HEK293 (cell line): ENCODE results near the gene BCL11A.

Experiments used
- CTCF ChIA-PET: fragments of 350-600 bp; formaldehyde crosslinking; extraction: SDS; loops from one replicate; lab custom pipeline; 2021; ENCODE audit warnings: antibody characterized with exemption; lab: Yijun Ruan, JAX
- POLR2A ChIA-PET: fragments of 300-600 bp; formaldehyde crosslinking; extraction: SDS; loops from one replicate; lab custom pipeline; 2020; ENCODE audit warnings: antibody characterized with exemption, inconsistent platforms; lab: Yijun Ruan, JAX
- H3K27ac ChIP-seq: fragments of 200-500 bp; sonication (Bioruptor generic); 2 replicates; pipeline ENCODE4 v1.5.1; 2014; ENCODE audit warnings: low read depth, low read length, control low read depth, inconsistent platforms; ENCODE audit errors: extremely low read depth
- H3K36me3 ChIP-seq, 2 experiments: fragments of 200-500 bp in 1 of 2; sonication (Bioruptor generic) in 1 of 2; 1 replicate in 1 of 2; 2 replicates in 1 of 2; pipeline ENCODE4 v1.5.1; 2014 to 2017; ENCODE audit warnings: inconsistent platforms in 2 of 2, low read length in 2 of 2; ENCODE audit not compliant: control insufficient read depth in 2 of 2, insufficient read depth in 1 of 2
- H3K4me1 ChIP-seq: fragments of 200-500 bp; sonication (Bioruptor generic); 2 replicates; pipeline ENCODE4 v1.5.1; 2014; ENCODE audit warnings: mild to moderate bottlenecking, low read length, inconsistent platforms; ENCODE audit not compliant: control insufficient read depth, insufficient read depth
- H3K4me3 ChIP-seq: 2 replicates; pipeline ENCODE4 v1.5.1; 2011; ENCODE audit warnings: low read depth, mild to moderate bottlenecking, control low read depth, low read length, moderate library complexity
- H3K9me3 ChIP-seq: fragments of 200-500 bp; sonication (Bioruptor generic); 2 replicates; pipeline ENCODE4 v1.5.1; 2014; ENCODE audit warnings: low read depth, low read length, inconsistent platforms; ENCODE audit not compliant: control insufficient read depth, insufficient read depth
- FEZF1 ChIP-seq: fragments of 450-650 bp; formaldehyde crosslinking; IDR thresholded peaks from 2 replicates; pipeline ENCODE4 v1.5.1; 2016; ENCODE audit warnings: missing biosample characterization, missing genetic modification characterization
- HOXA7 ChIP-seq: sonication (generic); formaldehyde crosslinking; IDR thresholded peaks from 2 replicates; pipeline ENCODE4 v1.8.1; 2022; ENCODE audit warnings: missing genetic modification reagents, borderline replicate concordance
- HOXC10 ChIP-seq: sonication (generic); formaldehyde crosslinking; IDR thresholded peaks from 2 replicates; pipeline ENCODE4 v1.8.1; 2023; ENCODE audit warnings: mild to moderate bottlenecking, missing genetic modification reagents
- KLF17 ChIP-seq: fragments of 450-650 bp; formaldehyde crosslinking; IDR thresholded peaks from 2 replicates; pipeline ENCODE4 v1.5.1; 2016; ENCODE audit warnings: missing biosample characterization, missing genetic modification characterization
- KLF9 ChIP-seq: fragments of 450-650 bp; formaldehyde crosslinking; IDR thresholded peaks from 2 replicates; pipeline ENCODE4 v1.5.1; 2016; ENCODE audit warnings: missing biosample characterization, missing genetic modification characterization, low read depth
- OVOL3 ChIP-seq: fragments of 450-650 bp; formaldehyde crosslinking; IDR thresholded peaks from 2 replicates; pipeline ENCODE4 v1.5.1; 2016; ENCODE audit warnings: missing biosample characterization, missing genetic modification characterization
- SALL2 ChIP-seq: fragments of 450-650 bp; formaldehyde crosslinking; IDR thresholded peaks from 2 replicates; pipeline ENCODE4 v1.5.0; 2017; ENCODE audit warnings: missing biosample characterization, mild to moderate bottlenecking, missing genetic modification characterization, borderline replicate concordance
- SETDB1 ChIP-seq: IDR thresholded peaks from one replicate; pipeline ENCODE4 v1.6.1; 2017; ENCODE audit warnings: mild to moderate bottlenecking, low read length, moderate library complexity, mixed read lengths; ENCODE audit not compliant: insufficient read length
- SP2 ChIP-seq: fragments of 450-650 bp; formaldehyde crosslinking; IDR thresholded peaks from 2 replicates; pipeline ENCODE4 v1.5.1; 2016; ENCODE audit warnings: missing biosample characterization, missing genetic modification characterization
- YY1 ChIP-seq: fragments of 450-650 bp; formaldehyde crosslinking; IDR thresholded peaks from 2 replicates; pipeline ENCODE4 v1.5.1; 2018; ENCODE audit warnings: missing biosample characterization, missing genetic modification characterization
- ZBTB7A ChIP-seq: fragments of 450-650 bp; formaldehyde crosslinking; IDR thresholded peaks from 2 replicates; pipeline ENCODE4 v1.5.1; 2016; ENCODE audit warnings: low read depth, missing biosample characterization, missing genetic modification characterization
- ZNF132 ChIP-seq: fragments of 450-650 bp; formaldehyde crosslinking; IDR thresholded peaks from 2 replicates; pipeline ENCODE4 v1.5.1; 2017; ENCODE audit warnings: missing biosample characterization, missing genetic modification characterization, borderline replicate concordance
- ZNF174 ChIP-seq: fragments of 450-650 bp; formaldehyde crosslinking; IDR thresholded peaks from 2 replicates; pipeline ENCODE4 v1.5.0; 2017; ENCODE audit warnings: missing biosample characterization, mild to moderate bottlenecking, missing genetic modification characterization
- ZNF175 ChIP-seq: fragments of 450-650 bp; formaldehyde crosslinking; IDR thresholded peaks from 2 replicates; pipeline ENCODE4 v1.5.1; 2016; ENCODE audit warnings: missing biosample characterization, missing genetic modification characterization
- ZNF2 ChIP-seq: fragments of 450-650 bp; formaldehyde crosslinking; IDR thresholded peaks from 2 replicates; pipeline ENCODE4 v1.5.1; 2016; ENCODE audit warnings: missing biosample characterization, missing genetic modification characterization
- ZNF223 ChIP-seq: fragments of 450-650 bp; formaldehyde crosslinking; IDR thresholded peaks from 2 replicates; pipeline ENCODE4 v1.5.1; 2016; ENCODE audit warnings: missing biosample characterization, missing genetic modification characterization
- ZNF26 ChIP-seq: fragments of 450-650 bp; formaldehyde crosslinking; IDR thresholded peaks from 2 replicates; pipeline ENCODE4 v1.5.1; 2016; ENCODE audit warnings: missing biosample characterization, missing genetic modification characterization
- ZNF398 ChIP-seq: fragments of 450-650 bp; formaldehyde crosslinking; IDR thresholded peaks from 2 replicates; pipeline ENCODE4 v1.5.1; 2017; ENCODE audit warnings: missing biosample characterization, missing genetic modification characterization
- ZNF416 ChIP-seq: fragments of 450-650 bp; formaldehyde crosslinking; IDR thresholded peaks from 2 replicates; pipeline ENCODE4 v1.5.1; 2016; ENCODE audit warnings: missing biosample characterization, missing genetic modification characterization
- ZNF529 ChIP-seq: fragments of 450-650 bp; formaldehyde crosslinking; IDR thresholded peaks from 2 replicates; pipeline ENCODE4 v1.5.1; 2017; ENCODE audit warnings: missing genetic modification characterization, missing biosample characterization; ENCODE audit not compliant: insufficient replicate concordance
- ZNF561 ChIP-seq: fragments of 450-650 bp; IDR thresholded peaks from 2 replicates; pipeline ENCODE4 v1.5.1; 2018; ENCODE audit warnings: missing biosample characterization, missing genetic modification characterization, borderline replicate concordance
- ZNF660 ChIP-seq: fragments of 450-650 bp; IDR thresholded peaks from 2 replicates; pipeline ENCODE4 v1.5.1; 2018; ENCODE audit warnings: missing biosample characterization, mild to moderate bottlenecking, missing genetic modification characterization
- ZNF664 ChIP-seq: fragments of 450-650 bp; formaldehyde crosslinking; IDR thresholded peaks from 2 replicates; pipeline ENCODE4 v1.5.1; 2016; ENCODE audit warnings: missing biosample characterization, missing genetic modification characterization
- ZSCAN30 ChIP-seq: fragments of 450-650 bp; IDR thresholded peaks from 2 replicates; pipeline ENCODE4 v1.5.1; 2018; ENCODE audit warnings: missing biosample characterization, mild to moderate bottlenecking, missing genetic modification characterization, moderate library complexity
- TF ChIP-seq, protein P1 (sequence below): fragments of 450-650 bp; formaldehyde crosslinking; IDR thresholded peaks from 2 replicates; pipeline ENCODE4 v1.5.1; 2016; ENCODE audit warnings: missing biosample characterization, missing genetic modification characterization
- TF ChIP-seq, protein P2 (sequence below): fragments of 450-650 bp; formaldehyde crosslinking; optimal IDR thresholded peaks from 2 replicates; pipeline ENCODE3; 2016; ENCODE audit warnings: missing biosample characterization, mild to moderate bottlenecking, missing genetic modification characterization

The BCL11A gene

GRCh38 chr2:60577682-60578283, 24.3 kb upstream of the BCL11A start:
- no peak overlapping the region for H3K4me3 ChIP-seq
- no peaks in the 10 kb centered on the region for H3K36me3 ChIP-seq
- H3K27ac ChIP-seq, result no peak overlapping the region
- CTCF ChIA-PET, result interaction anchor here (0.6 kb wide), 1 partner anchor 291 kb away, joined by 3 read pairs; no protein-coding TSS in a partner anchor
- H3K9me3 ChIP-seq, result no peaks in the 10 kb centered on the region
- TF ChIP-seq, protein P1, sequence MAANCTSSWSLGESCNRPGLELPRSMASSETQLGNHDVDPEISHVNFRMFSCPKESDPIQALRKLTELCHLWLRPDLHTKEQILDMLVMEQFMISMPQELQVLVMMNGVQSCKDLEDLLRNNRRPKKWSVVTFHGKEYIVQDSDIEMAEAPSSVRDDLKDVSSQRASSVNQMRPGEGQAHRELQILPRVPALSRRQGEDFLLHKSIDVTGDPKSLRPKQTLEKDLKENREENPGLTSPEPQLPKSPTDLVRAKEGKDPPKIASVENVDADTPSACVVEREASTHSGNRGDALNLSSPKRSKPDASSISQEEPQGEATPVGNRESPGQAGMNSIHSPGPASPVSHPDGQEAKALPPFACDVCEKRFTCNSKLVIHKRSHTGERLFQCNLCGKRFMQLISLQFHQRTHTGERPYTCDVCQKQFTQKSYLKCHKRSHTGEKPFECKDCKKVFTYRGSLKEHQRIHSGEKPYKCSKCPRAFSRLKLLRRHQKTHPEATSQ (tag by site-specific recombination), result no peak
- TF ChIP-seq ZNF529 (no peak), KLF9 (tag by site-specific recombination) (no peak), ZNF223 (no peak), ZNF26 (tag by site-specific recombination) (no peak), HOXC10 (CRISPR knock-in tag) (no peak), ZSCAN30 (tag by site-specific recombination) (no peak)
- TF ChIP-seq, protein P2, sequence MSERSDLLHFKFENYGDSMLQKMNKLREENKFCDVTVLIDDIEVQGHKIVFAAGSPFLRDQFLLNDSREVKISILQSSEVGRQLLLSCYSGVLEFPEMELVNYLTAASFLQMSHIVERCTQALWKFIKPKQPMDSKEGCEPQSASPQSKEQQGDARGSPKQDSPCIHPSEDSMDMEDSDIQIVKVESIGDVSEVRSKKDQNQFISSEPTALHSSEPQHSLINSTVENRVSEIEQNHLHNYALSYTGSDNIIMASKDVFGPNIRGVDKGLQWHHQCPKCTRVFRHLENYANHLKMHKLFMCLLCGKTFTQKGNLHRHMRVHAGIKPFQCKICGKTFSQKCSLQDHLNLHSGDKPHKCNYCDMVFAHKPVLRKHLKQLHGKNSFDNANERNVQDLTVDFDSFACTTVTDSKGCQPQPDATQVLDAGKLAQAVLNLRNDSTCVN (tag by site-specific recombination), result no peak
- H3K4me1 ChIP-seq, result peaks cover 6% of the 10 kb centered on the region
- POLR2A ChIA-PET, result no interaction called here

DNA sequence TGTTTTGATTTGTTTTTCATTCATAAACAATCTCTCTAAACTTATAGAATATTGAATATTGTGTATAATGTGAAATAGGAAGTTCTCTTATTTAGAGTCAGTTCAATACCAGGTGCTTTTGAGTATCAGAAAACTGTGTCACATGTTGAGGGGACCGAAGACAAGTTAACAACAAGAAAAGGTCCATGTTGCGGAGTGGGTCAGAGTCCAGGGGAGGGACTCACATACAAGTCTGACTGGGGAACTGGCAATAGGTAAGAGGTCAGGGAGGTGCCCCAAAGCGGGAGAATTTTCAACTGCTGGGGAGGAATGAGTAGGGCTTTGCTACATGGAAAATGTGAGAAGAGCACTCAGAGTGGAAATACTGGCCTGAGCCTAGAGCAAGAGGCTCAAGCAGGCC, 19.8 kb upstream of the BCL11A start:
- H3K27ac ChIP-seq, result no peak overlapping the region
- ChIA-PET POLR2A (no interaction called here), CTCF (interaction anchor here (0.9 kb wide), 1 partner anchor 8 kb away, joined by 3 read pairs; no protein-coding TSS in a partner anchor)
- peaks cover 6% of the 10 kb centered on the region for H3K4me1 ChIP-seq
- H3K36me3 ChIP-seq, result no peaks in the 10 kb centered on the region
- no peak overlapping the region for H3K4me3 ChIP-seq
- H3K9me3 ChIP-seq, result no peaks in the 10 kb centered on the region
- no peak for TF ChIP-seq SP2 (tag by site-specific recombination)
- no peak for TF ChIP-seq SALL2 (tag by site-specific recombination)
- TF ChIP-seq ZNF26 (tag by site-specific recombination), result no peak
- no peak for TF ChIP-seq OVOL3
- no peak for TF ChIP-seq ZNF174 (tag by site-specific recombination)
- TF ChIP-seq ZNF175 (tag by site-specific recombination), result no peak
- no peak for TF ChIP-seq ZNF664 (tag by site-specific recombination)
- TF ChIP-seq ZNF132 (tag by site-specific recombination), result no peak
- no peak for TF ChIP-seq ZNF561 (tag by site-specific recombination)
- TF ChIP-seq FEZF1 (tag by site-specific recombination), result no peak
- no peak for TF ChIP-seq YY1 (tag by site-specific recombination)
- no peak for TF ChIP-seq ZNF398 (tag by site-specific recombination)
- no peak for TF ChIP-seq ZNF2
- no peak for TF ChIP-seq HOXA7 (CRISPR knock-in tag)
- TF ChIP-seq ZBTB7A, result no peak
- TF ChIP-seq ZNF416, result no peak
- TF ChIP-seq KLF17, result no peak
- no peak for TF ChIP-seq SETDB1
- TF ChIP-seq ZNF660 (tag by site-specific recombination), result no peak
